ENCODE results near the gene WWOX. TPM values are rescaled to one million over a fixed set of nuclear protein-coding genes. Genes with fewer than 3 reads are reported as not detected.

The WWOX gene
- total RNA-seq, 2 donors from 2014 or later = 30.0 to 35.4 TPM

- Histone ChIP-seq H3K9ac (ENCODE audit: extremely low read depth, low read length, poor library complexity, severe bottlenecking) (no peak overlapping the region), H3K4me1 (ENCODE audit: control insufficient read depth, insufficient read depth, low read length) (no peaks in the 10 kb centered on the region), H3K9me3 (ENCODE audit: control insufficient read depth, low read length) (no peaks in the 10 kb centered on the region), H3K27me3 (ENCODE audit: control insufficient read depth, insufficient read depth, low read length, poor library complexity, severe bottlenecking) (no peaks in the 10 kb centered on the region), H3K27ac (ENCODE audit: low read depth, low read length) (no peak overlapping the region), H3K36me3 (ENCODE audit: control insufficient read depth, insufficient read depth, low read length) (peaks cover 70% of the 10 kb centered on the region), H3K4me3 (ENCODE audit: low read length) (no peak overlapping the region)
- TF ChIP-seq CTCF (conservative IDR thresholded peaks at IDR 0.05) = no peak
- no peaks in the 10 kb centered on the region for H3K9me3 Mint-ChIP-seq
- H3K4me1 Mint-ChIP-seq = peaks cover under 1% of the 10 kb centered on the region
- H3K4me3 Mint-ChIP-seq = no peak overlapping the region
- peaks cover 16% of the 10 kb centered on the region for H3K36me3 Mint-ChIP-seq (ENCODE audit: low read depth)
- DNase-seq = no peak
- no peak overlapping the region for H3K27ac Mint-ChIP-seq
- no peaks in the 10 kb centered on the region for H3K27me3 Mint-ChIP-seq (ENCODE audit: insufficient read depth)
- 95 to 100% methylated on average over 2 of the region's 4 CpGs for WGBS, 2 experiments (ENCODE audit: insufficient coverage in 1 of 2, insufficient read length in 1 of 2)
Observed at GRCh38 chr16:78430281-78430680, 330.8 kb downstream of the WWOX start.

GRCh38 chr16:78431004-78431670 is 331.7 kb downstream of the WWOX start:
- no peak overlapping the region for H3K9ac ChIP-seq (ENCODE audit: extremely low read depth, low read length, poor library complexity, severe bottlenecking)
- peaks cover 4% of the 10 kb centered on the region for H3K4me1 Mint-ChIP-seq
- no peaks in the 10 kb centered on the region for H3K9me3 Mint-ChIP-seq
- H3K36me3 Mint-ChIP-seq (ENCODE audit: low read depth) = peaks cover 16% of the 10 kb centered on the region
- no peaks in the 10 kb centered on the region for H3K9me3 ChIP-seq (ENCODE audit: control insufficient read depth, low read length)
- H3K27me3 ChIP-seq (ENCODE audit: control insufficient read depth, insufficient read depth, low read length, poor library complexity, severe bottlenecking) = no peaks in the 10 kb centered on the region
- no peaks in the 10 kb centered on the region for H3K4me1 ChIP-seq (ENCODE audit: control insufficient read depth, insufficient read depth, low read length)
- H3K27ac ChIP-seq (ENCODE audit: low read depth, low read length) = no peak overlapping the region
- TF ChIP-seq CTCF (conservative IDR thresholded peaks at IDR 0.05) = no peak
- peaks cover 66% of the 10 kb centered on the region for H3K36me3 ChIP-seq (ENCODE audit: control insufficient read depth, insufficient read depth, low read length)
- H3K4me3 ChIP-seq (ENCODE audit: low read length) = no peak overlapping the region
- no peak overlapping the region for H3K4me3 Mint-ChIP-seq
- no peak for DNase-seq
- no peak overlapping the region for H3K27ac Mint-ChIP-seq
- 83 to 93% methylated on average over 3 to 6 of the region's 6 CpGs for WGBS, 2 experiments (ENCODE audit: insufficient coverage in 1 of 2, insufficient read length in 1 of 2)
- peaks cover 3% of the 10 kb centered on the region for H3K27me3 Mint-ChIP-seq (ENCODE audit: insufficient read depth)

- Mint-ChIP-seq H3K4me3 (no peak overlapping the region), H3K9me3 (no peaks in the 10 kb centered on the region), H3K36me3 (ENCODE audit: low read depth) (peaks cover 16% of the 10 kb centered on the region), H3K27me3 (ENCODE audit: insufficient read depth) (peaks cover 3% of the 10 kb centered on the region), H3K27ac (no peak overlapping the region), H3K4me1 (peaks cover 4% of the 10 kb centered on the region)
- H3K9ac ChIP-seq (ENCODE audit: extremely low read depth, low read length, poor library complexity, severe bottlenecking) = no peak overlapping the region
- no peaks in the 10 kb centered on the region for H3K27me3 ChIP-seq (ENCODE audit: control insufficient read depth, insufficient read depth, low read length, poor library complexity, severe bottlenecking)
- no peak for DNase-seq
- H3K36me3 ChIP-seq (ENCODE audit: control insufficient read depth, insufficient read depth, low read length) = peaks cover 60% of the 10 kb centered on the region
- H3K27ac ChIP-seq (ENCODE audit: low read depth, low read length) = no peak overlapping the region
- no peak for TF ChIP-seq CTCF (conservative IDR thresholded peaks at IDR 0.05)
- 95 to 100% methylated on average over 3 of the region's 3 CpGs for WGBS, 2 experiments (ENCODE audit: insufficient coverage in 1 of 2, insufficient read length in 1 of 2)
- no peak overlapping the region for H3K4me3 ChIP-seq (ENCODE audit: low read length)
- H3K9me3 ChIP-seq (ENCODE audit: control insufficient read depth, low read length) = no peaks in the 10 kb centered on the region
- no peaks in the 10 kb centered on the region for H3K4me1 ChIP-seq (ENCODE audit: control insufficient read depth, insufficient read depth, low read length)
Observed at GRCh38 chr16:78431701-78432100, 332.2 kb downstream of the WWOX start.

All from endodermal cell (in vitro differentiated cells).